ENCODE measurements around the gene MAP7.
"Not testable (repeated sequence)": the region's sequence is repeated elsewhere in the genome, so short reads cannot be mapped to it uniquely, and the experiment has no call there.

MAP7 gene

GRCh38 chr6:136508725-136509392 is 41.4 kb downstream of the MAP7 start:
- in situ Hi-C loops (cut with HindIII; ENCODE audit: low sequenced_read_pairs) = no loop called here

- in situ Hi-C loops (cut with HindIII; ENCODE audit: low sequenced_read_pairs) = no loop called here
Measured at GRCh38 chr6:136506124-136506799, 44.0 kb downstream of the MAP7 start.

- in situ Hi-C loops (cut with HindIII; ENCODE audit: low sequenced_read_pairs) = no loop called here
Measured at GRCh38 chr6:136503303-136504029, 46.8 kb downstream of the MAP7 start.

GRCh38 chr6:136502786-136503185 is 47.4 kb downstream of the MAP7 start:
- in situ Hi-C loops (cut with HindIII; ENCODE audit: low sequenced_read_pairs) = no loop called here

- in situ Hi-C loops (cut with HindIII; ENCODE audit: low sequenced_read_pairs) = no loop called here
Measured at GRCh38 chr6:136501514-136501913, 48.7 kb downstream of the MAP7 start.

GRCh38 chr6:136501096-136501495 is 49.1 kb downstream of the MAP7 start:
- in situ Hi-C loops (cut with HindIII; ENCODE audit: low sequenced_read_pairs) = no loop called here

- in situ Hi-C loops (cut with HindIII; ENCODE audit: low sequenced_read_pairs) = no loop called here
Measured at GRCh38 chr6:136500414-136500813, 49.8 kb downstream of the MAP7 start.

GRCh38 chr6:136499370-136499769 is 50.9 kb downstream of the MAP7 start:
- in situ Hi-C loops (cut with HindIII; ENCODE audit: low sequenced_read_pairs) = no loop called here

- in situ Hi-C loops (cut with HindIII; ENCODE audit: low sequenced_read_pairs) = not testable (repeated sequence)
Measured at GRCh38 chr6:136496449-136496848, 53.8 kb downstream of the MAP7 start.

- in situ Hi-C loops (cut with HindIII; ENCODE audit: low sequenced_read_pairs) = no loop called here
Measured at GRCh38 chr6:136494710-136495109, 55.5 kb downstream of the MAP7 start.

- in situ Hi-C loops (cut with HindIII; ENCODE audit: low sequenced_read_pairs) = no loop called here
Measured at GRCh38 chr6:136494059-136494458, 56.2 kb downstream of the MAP7 start.

- in situ Hi-C loops (cut with HindIII; ENCODE audit: low sequenced_read_pairs) = no loop called here
Measured at GRCh38 chr6:136492409-136492808, 57.8 kb downstream of the MAP7 start.

GRCh38 chr6:136491754-136492153 is 58.5 kb downstream of the MAP7 start:
- in situ Hi-C loops (cut with HindIII; ENCODE audit: low sequenced_read_pairs) = no loop called here

- in situ Hi-C loops (cut with HindIII; ENCODE audit: low sequenced_read_pairs) = no loop called here
Measured at GRCh38 chr6:136491251-136491650, 59.0 kb downstream of the MAP7 start.

- in situ Hi-C loops (cut with HindIII; ENCODE audit: low sequenced_read_pairs) = not testable (repeated sequence)
Measured at GRCh38 chr6:136489689-136490033, 60.6 kb downstream of the MAP7 start.

- in situ Hi-C loops (cut with HindIII; ENCODE audit: low sequenced_read_pairs) = no loop called here
Measured at GRCh38 chr6:136487759-136488425, 62.3 kb downstream of the MAP7 start.

GRCh38 chr6:136486357-136486756 is 63.9 kb downstream of the MAP7 start:
- in situ Hi-C loops (cut with HindIII; ENCODE audit: low sequenced_read_pairs) = no loop called here

- in situ Hi-C loops (cut with HindIII; ENCODE audit: low sequenced_read_pairs) = no loop called here
Measured at GRCh38 chr6:136483906-136484305, 66.3 kb downstream of the MAP7 start.

GRCh38 chr6:136483005-136483404 is 67.2 kb downstream of the MAP7 start:
- in situ Hi-C loops (cut with HindIII; ENCODE audit: low sequenced_read_pairs) = not testable (repeated sequence)

GRCh38 chr6:136477548-136477947 is 72.7 kb downstream of the MAP7 start:
- in situ Hi-C loops (cut with HindIII; ENCODE audit: low sequenced_read_pairs) = no loop called here

GRCh38 chr6:136475686-136476085 is 74.5 kb downstream of the MAP7 start:
- in situ Hi-C loops (cut with HindIII; ENCODE audit: low sequenced_read_pairs) = no loop called here

- in situ Hi-C loops (cut with HindIII; ENCODE audit: low sequenced_read_pairs) = no loop called here
Measured at GRCh38 chr6:136474241-136474640, 76.0 kb downstream of the MAP7 start.

All from endothelial cell of hepatic sinusoid (primary cell).